ENCODE measurements around the gene PML. TPM values are rescaled to one million over a fixed set of nuclear protein-coding genes. Genes with fewer than 3 reads are reported as not detected.

PML gene
- total RNA-seq, 4 donors from 2014 or later, result 24.1 to 75.1 (median 52.1) TPM

- H3K27me3 ChIP-seq, result no peaks in the 10 kb centered on the region
- H3K4me1 ChIP-seq, result peaks cover 4 to 56% (median 48%) of the 10 kb centered on the region in 3 donors
- no peak for TF ChIP-seq POLR2A (IDR thresholded peaks at IDR 0.05)
- peak; percentile 56 for TF ChIP-seq POLR2AphosphoS5 (IDR thresholded peaks at IDR 0.05)
- H3K27ac ChIP-seq, result peak overlapping the region in 3 of 4 donors; percentile 88 to 95 (median 89)
- no peak overlapping the region for H3K4me3 ChIP-seq
- ATAC-seq, result no peak
- 10% methylated on average over 3 of the region's 5 CpGs; no CpG with 5 or more reads in 1 of the 2 donors for WGBS, 2 donors (ENCODE audit: low coverage in 1 of 2)
- peaks cover 0 to 19% of the 10 kb centered on the region in 2 donors for H3K36me3 ChIP-seq
- no peaks in the 10 kb centered on the region for H3K9me3 ChIP-seq
These were observed 12.7 kb upstream of the PML start for GRCh38 chr15:73981761-73982221.

GRCh38 chr15:73982222-73982962 is 12.1 kb upstream of the PML start:
- peak; percentile 88 for ATAC-seq
- peaks cover 4 to 62% (median 48%) of the 10 kb centered on the region in 3 donors for H3K4me1 ChIP-seq
- WGBS, 2 donors (ENCODE audit: low coverage in 1 of 2), result 25 to 33% methylated on average over 1 to 2 of the region's 8 CpGs
- peak overlapping the region; percentile 21 to 95 (median 88) for H3K27ac ChIP-seq
- H3K27me3 ChIP-seq, result no peaks in the 10 kb centered on the region
- peak overlapping the region in 1 of 2 donors; percentile 19 for H3K4me3 ChIP-seq
- H3K36me3 ChIP-seq, result peaks cover 0 to 25% of the 10 kb centered on the region in 2 donors
- no peaks in the 10 kb centered on the region for H3K9me3 ChIP-seq
- TF ChIP-seq POLR2A (IDR thresholded peaks at IDR 0.05) (no peak), CTCF (IDR thresholded peaks at IDR 0.05) (no peak), POLR2AphosphoS5 (IDR thresholded peaks at IDR 0.05) (peak; percentile 87)

- peak; percentile 67 for ATAC-seq
- H3K4me3 ChIP-seq, result peak overlapping the region in 1 of 2 donors; percentile 19
- H3K36me3 ChIP-seq, result peaks cover 0 to 34% of the 10 kb centered on the region in 2 donors
- H3K27ac ChIP-seq, result peak overlapping the region; percentile 21 to 95 (median 88)
- H3K9me3 ChIP-seq, result no peaks in the 10 kb centered on the region
- no peaks in the 10 kb centered on the region for H3K27me3 ChIP-seq
- H3K4me1 ChIP-seq, result peaks cover 4 to 70% (median 48%) of the 10 kb centered on the region in 3 donors
- TF ChIP-seq CTCF (IDR thresholded peaks at IDR 0.05) (no peak), POLR2AphosphoS5 (IDR thresholded peaks at IDR 0.05) (peak; percentile 29)
- no CpG with 5 or more reads among the region's 10 CpGs for WGBS, 2 donors (ENCODE audit: low coverage in 1 of 2)
These were observed 11.2 kb upstream of the PML start for GRCh38 chr15:73983211-73983727.

GRCh38 chr15:73983773-73984172 is 10.7 kb upstream of the PML start:
- H3K27ac ChIP-seq, result peak overlapping the region in 3 of 4 donors; percentile 88 to 95 (median 89)
- TF ChIP-seq EP300 (IDR thresholded peaks at IDR 0.05) (no peak), CTCF (IDR thresholded peaks at IDR 0.05) (no peak), POLR2AphosphoS5 (IDR thresholded peaks at IDR 0.05) (no peak), POLR2A (IDR thresholded peaks at IDR 0.05) (no peak)
- H3K27me3 ChIP-seq, result no peaks in the 10 kb centered on the region
- no peaks in the 10 kb centered on the region for H3K9me3 ChIP-seq
- no peak overlapping the region for H3K4me3 ChIP-seq
- H3K36me3 ChIP-seq, result peaks cover 0 to 39% of the 10 kb centered on the region in 2 donors
- no CpG with 5 or more reads among the region's 9 CpGs for WGBS, 2 donors (ENCODE audit: low coverage in 1 of 2)
- no peak for ATAC-seq
- peaks cover 4 to 75% (median 52%) of the 10 kb centered on the region in 3 donors for H3K4me1 ChIP-seq

GRCh38 chr15:73984208-73984979 is 10.1 kb upstream of the PML start:
- peaks cover 4 to 81% (median 55%) of the 10 kb centered on the region in 3 donors for H3K4me1 ChIP-seq
- peak overlapping the region in 3 of 4 donors; percentile 88 to 95 (median 89) for H3K27ac ChIP-seq
- 67 to 87% methylated on average over 3 to 4 of the region's 13 CpGs for WGBS, 2 donors (ENCODE audit: low coverage in 1 of 2)
- H3K27me3 ChIP-seq, result no peaks in the 10 kb centered on the region
- TF ChIP-seq POLR2AphosphoS5 (IDR thresholded peaks at IDR 0.05) (no peak), EP300 (IDR thresholded peaks at IDR 0.05) (no peak), CTCF (IDR thresholded peaks at IDR 0.05) (no peak)
- H3K9me3 ChIP-seq, result no peaks in the 10 kb centered on the region
- peaks cover 0 to 45% of the 10 kb centered on the region in 2 donors for H3K36me3 ChIP-seq
- ATAC-seq, result no peak
- H3K4me3 ChIP-seq, result no peak overlapping the region
